Left cardiac atrium (tissue), 4 donors: ENCODE data around the gene SFMBT2. TPM values are rescaled to one million over a fixed set of nuclear protein-coding genes. Genes with fewer than 3 reads are reported as not detected.
"Not testable (repeated sequence)": the region's sequence is repeated elsewhere in the genome, so short reads cannot be mapped to it uniquely, and the experiment has no call there.

ENCODE experiments used
- ATAC-seq, 2 donors: fragments of 200-7000 bp; cut with Tn5 transposase; one replicate each; pipeline ENCODE4 v1.9.1; 2020; ENCODE audit warnings: mild to moderate bottlenecking in 2 of 2, moderate library complexity in 2 of 2
- DNase-seq: peaks from one replicate; pipeline ENCODE4 v3.0.0-alpha.2; 2020
- intact Hi-C, 2 donors: fragments of 100-400 bp; cut with DNase I; formaldehyde crosslinking; loops; one replicate each; pipeline versions ENCODE4 v1.14.1 to v1.15.1; 2022 to 2023
- total RNA-seq, 2 donors: library from RNA; stranded (reverse); fragmentation: NEBNext Ultra II Directional; extraction: Animal tissue kit (Norgen Biotek cat#: 25700); gene quantifications; one replicate each; pipeline ENCODE4 v1.2.1, GENCODE V29; 2021
- donor health status: DM: no; HTN: yes; CAD: no.
- donor health status: DM: no; HTN: yes; CAD: no; lungs with severe emphysema.
- donor health status: DM: yes; HTN: yes; CAD: no.
- donor health status: Dilated cardiomyopathy.

The SFMBT2 gene
- total RNA-seq, 2 donors from 2014 or later, result 9.9 to 11.4 TPM

DNA sequence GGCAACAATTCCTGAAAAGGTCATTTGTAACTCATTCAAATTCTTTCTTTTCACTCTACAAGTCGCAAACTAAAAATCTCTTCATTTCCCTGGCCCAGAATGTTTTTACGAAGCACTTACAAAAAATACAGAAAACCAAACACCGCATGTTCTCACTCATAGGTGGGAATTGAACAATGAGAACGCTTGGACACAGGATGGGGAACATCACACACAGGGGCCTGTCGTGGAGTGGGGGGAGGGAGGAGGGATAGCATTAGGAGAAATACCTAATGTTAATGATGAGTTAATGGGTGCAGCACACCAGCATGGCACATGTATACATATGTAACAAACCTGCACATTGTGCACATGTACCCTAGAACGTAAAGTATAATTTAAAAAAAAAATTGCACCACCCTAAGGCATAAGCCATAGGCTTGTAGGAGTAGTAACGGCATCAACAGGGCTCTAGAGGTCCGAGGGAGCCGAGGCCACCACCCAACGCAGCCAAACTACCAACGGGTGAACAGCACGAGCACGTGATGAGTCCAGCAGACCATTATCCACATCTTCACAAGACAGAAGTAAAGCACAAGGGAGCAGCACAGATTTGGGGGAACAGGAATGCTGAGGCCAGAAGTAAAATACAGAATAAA, 98.9 kb downstream of the SFMBT2 start:
- DNase-seq, intact Hi-C loops, ATAC-seq: not testable (repeated sequence)

DNA sequence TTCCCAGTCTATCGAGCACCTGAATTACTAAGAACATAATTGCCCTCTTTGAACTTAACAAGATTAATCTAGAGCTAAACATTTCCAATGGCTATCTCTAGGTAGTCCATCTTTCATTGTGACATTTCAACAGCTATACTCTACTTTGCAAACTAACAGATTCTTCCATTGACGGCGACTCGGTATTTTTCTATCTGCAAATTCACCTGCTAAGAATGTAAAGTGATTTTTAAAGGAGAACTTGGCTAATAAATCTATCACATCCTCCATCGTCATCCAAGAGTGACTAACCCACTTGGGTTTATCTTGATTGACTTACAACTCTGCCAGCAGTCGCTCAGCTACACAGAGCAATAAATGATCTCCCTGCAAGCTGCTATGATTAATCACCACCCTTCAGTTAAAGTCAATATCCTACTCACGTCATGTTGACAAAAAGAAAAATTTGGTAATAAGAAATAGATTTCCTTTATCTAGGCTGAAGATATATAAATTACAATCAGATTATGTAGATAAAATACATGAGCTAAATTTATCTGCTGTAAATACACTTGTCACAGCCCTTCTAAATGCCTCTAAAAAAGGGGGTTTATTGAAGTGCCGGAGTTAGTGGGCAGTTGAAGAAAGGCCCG, 99.5 kb downstream of the SFMBT2 start:
- ATAC-seq (peak in 1 of 2 donors; percentile 62), DNase-seq (no peak)
- intact Hi-C loops, result no loop called here

DNA sequence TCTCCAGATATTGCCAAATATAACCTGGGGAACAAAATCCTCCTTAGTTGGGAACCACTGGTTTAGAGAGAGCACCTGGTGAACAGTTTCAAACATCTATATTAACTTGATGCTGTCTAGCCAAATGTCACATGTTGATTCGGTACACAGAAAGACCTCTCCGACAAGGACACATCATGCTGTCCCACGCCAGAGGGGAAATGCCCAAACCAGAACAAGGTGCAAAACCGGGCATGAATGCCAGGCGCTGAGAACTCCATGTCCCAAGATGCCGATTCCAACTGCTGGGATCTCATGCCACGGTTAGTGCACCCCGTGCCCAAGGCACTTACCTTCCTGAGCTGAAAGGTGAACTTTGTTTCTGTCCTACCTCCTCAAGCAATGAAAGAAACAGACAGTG, 100.8 kb downstream of the SFMBT2 start:
- intact Hi-C loops, result no loop called here
- peak; percentile 45 for DNase-seq
- ATAC-seq, result peak; percentile 66 to 83

DNA sequence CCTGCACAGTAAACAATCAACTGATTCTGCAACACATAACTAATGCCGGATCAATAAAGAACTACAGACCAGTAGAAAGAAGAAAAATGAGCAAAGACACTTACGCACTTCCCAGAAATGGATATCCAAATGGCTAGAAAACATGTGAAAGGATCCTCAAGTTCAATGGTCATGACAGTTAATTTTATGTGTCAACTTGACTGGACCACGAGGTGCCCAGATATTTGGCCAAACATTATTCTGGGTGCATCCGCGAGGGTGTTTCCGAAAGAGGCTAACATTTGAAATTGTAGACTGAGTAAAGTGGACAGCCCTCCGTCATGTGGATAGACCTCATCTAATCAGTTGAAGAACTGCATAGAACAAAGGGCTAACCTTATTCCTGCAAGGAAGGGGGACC, 102.0 kb downstream of the SFMBT2 start:
- DNase-seq, result no peak
- intact Hi-C loops, result no loop called here
- no peak for ATAC-seq

DNA sequence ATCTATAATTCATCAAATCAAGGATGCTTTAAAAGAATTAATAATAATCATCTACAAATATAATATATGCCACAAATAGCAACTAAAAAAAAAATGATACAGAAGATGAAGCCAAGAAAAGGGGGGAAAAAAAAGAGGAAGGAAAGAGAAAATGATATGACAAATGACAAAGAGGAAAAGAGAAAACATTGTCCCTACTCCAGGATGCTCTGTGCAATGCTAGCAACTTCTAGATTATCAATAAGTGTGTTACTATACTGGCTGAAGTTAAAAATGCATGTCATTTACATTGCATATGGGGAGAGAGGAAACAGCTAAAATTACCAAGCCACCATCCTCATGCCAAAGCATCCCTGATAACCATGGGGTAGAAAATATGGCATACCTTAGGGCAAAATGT, 104.2 kb downstream of the SFMBT2 start:
- DNase-seq (no peak), ATAC-seq (no peak)

DNA sequence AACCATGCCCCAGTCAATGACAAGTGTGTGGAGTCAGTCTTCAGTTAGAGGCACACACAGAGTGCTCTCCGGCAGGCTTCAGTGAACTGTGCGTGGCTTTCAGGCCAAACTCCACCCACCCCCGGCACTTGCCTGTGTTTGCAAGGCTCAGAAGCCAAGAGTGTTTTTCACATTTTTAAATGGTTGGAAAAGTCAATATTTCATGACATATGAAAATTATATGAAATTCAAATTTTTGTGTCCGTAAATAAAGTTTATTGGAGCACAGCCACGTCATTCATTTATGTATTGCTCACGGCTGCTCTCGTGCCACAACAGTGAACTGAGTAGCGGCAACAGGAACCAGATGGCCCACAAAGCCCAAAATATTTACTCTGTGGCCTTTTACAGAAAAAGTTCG, 104.7 kb downstream of the SFMBT2 start:
- DNase-seq (no peak), ATAC-seq (no peak)
- intact Hi-C loops, result no loop called here

More for the DNA sequence above, 104.2 kb downstream of the SFMBT2 start:
- intact Hi-C loops, result no loop called here

DNA sequence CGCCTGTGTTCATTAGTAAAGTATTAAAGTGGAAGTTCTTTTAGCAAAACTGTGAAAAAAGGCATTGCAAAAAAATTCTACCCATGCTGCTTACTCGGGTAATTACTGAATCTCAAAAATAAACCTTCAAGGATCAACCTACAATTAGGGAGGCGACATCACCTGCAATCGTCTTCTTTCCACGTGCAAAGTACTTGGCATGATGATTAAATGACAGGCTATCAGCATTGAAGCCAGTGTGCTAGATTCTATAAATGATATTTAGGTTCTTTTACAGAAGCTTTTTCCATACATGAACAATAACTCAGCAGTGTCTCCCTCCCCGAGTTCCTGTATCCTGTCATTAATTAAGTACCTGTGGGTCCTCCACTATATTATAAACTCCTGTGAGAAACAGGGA, 105.8 kb downstream of the SFMBT2 start:
- DNase-seq, result no peak
- intact Hi-C loops, result no loop called here

DNA sequence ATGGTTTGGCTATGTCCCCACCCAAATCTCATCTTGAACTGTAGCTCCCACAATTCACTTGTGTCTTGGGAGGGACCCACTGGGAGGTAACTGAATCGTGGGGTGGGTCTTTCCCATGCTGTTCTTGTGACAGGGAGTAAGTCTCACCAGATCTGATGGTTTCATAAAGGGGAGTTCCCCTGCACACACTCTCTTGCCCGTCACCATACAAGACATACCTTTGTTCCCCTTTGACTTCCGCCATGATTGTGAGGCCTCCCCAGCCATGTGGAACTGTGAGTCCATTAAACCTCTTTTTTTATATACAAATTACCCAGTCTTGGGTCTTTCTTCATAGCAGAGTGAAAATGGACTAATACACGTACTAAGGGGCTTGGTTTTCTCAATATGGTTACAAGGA, 106.7 kb downstream of the SFMBT2 start:
- intact Hi-C loops, result no loop called here
- DNase-seq, result no peak

More for the DNA sequence above, 105.8 kb downstream of the SFMBT2 start:
- no peak for ATAC-seq

DNA sequence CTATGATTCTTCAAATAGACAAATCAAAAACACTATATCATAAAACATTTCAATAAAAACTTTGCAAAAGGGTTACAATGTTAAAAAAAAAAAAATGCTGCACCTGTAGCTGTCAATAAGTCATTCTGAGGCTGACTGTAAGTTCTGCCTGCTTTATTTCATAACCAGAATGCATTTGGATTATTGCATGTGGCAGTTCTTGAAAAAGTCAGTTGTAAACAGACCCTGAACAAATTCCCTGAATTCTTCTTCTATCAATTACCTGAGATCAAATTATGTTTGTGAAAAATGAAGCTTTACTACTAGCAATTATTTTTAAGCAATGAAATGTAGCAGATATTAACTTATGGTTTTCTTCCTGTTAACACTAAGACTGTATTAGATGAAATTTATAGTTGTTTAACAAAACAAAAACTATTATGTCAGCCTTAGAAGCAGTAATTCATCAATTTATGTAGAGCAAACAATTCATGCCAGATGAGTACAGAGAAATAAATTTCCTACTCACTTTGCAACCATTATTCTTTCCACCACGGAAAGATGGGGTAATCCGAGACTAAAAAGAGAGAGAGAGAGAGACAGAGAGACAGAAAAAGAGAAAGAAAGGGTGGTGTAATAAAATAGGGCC, 107.8 kb downstream of the SFMBT2 start:
- intact Hi-C loops, result no loop called here
- DNase-seq (no peak), ATAC-seq (no peak)

More for the DNA sequence above, 106.7 kb downstream of the SFMBT2 start:
- no peak for ATAC-seq

DNA sequence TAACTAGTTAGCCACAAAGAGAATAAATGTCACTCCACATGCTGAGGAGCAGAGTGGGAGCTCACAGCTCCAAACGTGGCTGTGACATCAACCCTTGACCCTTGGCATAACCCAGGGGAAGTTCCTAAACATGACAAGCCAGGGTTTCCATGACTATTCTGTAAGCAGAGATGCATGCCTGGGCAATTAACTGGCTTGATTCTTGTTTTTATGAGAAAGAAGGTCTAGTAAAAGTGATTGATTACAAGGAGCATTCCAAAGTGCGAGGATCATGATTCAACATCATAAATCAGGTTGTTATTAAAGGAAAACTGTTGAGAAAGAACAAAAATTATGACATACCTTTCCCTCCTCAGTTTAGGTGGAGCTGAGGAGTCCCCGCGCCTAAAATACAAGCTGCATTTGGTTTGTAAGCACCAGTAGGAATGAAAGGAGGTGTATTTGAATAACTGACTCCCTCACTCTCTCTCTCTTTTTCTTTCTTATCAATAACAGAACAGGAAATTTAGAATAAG, 108.4 kb downstream of the SFMBT2 start:
- ATAC-seq, result no peak

DNA sequence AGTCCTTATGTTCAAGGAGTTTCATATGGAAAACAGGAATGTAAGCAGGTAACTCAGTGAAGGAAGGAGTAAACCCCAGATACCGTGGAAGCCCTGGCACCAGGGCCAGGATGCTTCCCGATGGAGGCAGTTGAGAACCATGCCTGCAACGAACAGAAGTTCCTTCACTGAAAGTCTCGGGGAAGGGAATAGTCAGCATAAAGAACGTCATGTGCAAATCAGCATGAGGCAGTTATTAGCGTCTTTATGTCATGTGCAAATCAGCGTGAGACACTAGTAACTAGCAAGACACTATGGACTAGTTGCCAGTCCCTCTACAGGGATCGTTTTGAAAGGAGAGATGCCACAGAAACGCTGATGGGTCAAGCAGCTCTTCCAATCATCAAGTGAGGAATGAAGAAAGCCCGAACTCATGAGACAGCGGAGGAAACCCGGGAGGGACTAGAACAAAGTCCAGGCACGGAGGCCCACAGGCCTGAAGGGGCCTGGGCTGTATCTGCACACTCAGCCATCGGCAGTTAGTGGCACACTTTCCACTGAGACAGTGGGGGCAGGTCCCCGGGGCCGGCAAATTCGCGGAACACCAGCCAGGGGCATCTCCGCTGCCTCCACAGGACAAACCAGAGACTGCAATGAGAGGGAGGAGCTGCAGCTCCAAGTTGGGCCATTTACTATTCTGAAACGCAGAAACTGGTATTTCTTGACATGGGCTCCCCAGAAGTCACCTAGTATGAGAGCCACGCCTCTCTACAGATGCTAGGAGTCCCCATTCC, 109.6 kb downstream of the SFMBT2 start:
- intact Hi-C loops, result no loop called here
- peak; percentile 32 for DNase-seq
- ATAC-seq, result peak; percentile 45 to 48

More for the DNA sequence above, 108.4 kb downstream of the SFMBT2 start:
- DNase-seq, result no peak
- intact Hi-C loops, result no loop called here

DNA sequence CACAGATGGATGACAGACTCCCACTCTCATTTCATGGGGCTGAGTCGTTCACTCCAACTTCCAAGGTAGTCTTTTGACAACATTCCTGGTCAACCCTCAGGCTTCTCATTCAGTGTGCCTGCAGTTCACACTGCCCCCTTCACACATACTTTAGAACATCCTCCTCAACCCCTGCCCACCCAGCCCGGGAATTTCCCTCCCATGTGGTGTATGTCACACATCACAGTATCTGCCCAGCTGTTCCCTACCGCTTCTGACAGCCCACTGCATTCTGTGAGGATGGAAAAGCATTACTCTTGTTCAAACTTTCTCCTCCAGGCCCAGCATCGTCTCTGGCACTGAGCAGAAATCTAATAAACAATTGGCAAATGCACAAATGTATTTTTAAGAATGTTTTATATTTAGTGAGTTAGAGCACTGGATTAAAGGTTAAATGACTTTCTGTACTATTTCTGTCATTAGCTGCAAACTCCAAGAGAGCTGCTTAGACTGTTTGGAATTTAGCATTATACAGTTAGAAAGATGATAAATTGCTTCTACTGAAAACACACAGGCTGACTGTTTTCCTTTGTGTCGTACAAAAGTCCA, 110.4 kb downstream of the SFMBT2 start:
- peak; percentile 62 to 64 for ATAC-seq
- intact Hi-C loops, result no loop called here
- no peak for DNase-seq

DNA sequence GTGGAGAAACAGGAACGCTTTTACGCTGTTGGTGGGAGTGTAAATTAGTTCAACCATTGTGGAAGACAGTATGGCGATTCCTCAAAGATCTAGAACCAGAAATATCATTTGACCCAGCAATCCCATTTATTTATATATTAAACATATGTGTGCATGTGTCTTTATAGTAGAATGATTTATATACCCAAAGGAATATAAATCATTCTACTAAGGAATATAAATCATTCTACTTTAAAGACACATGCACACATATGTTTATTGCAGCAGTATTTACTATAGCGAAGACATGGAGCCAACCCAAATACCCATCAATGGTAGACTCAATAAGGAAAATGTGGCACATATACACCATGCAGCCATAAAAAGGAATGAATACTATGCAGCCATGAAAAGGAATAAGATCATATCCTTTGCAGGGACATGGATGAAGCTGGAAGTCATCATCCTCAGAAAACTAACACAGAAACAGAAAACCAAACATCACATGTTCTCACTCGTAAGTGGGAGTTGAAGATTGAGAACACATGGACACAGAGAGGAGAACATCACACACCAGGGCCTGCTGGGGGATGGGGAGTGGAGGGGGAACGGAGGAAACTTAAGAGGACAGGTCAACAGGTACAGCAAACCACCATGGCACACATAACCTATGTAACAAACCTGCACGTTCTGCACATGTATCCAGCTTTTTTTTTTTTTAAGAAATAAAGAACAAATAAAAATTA, 111.1 kb downstream of the SFMBT2 start:
- intact Hi-C loops, ATAC-seq: not testable (repeated sequence)

DNA sequence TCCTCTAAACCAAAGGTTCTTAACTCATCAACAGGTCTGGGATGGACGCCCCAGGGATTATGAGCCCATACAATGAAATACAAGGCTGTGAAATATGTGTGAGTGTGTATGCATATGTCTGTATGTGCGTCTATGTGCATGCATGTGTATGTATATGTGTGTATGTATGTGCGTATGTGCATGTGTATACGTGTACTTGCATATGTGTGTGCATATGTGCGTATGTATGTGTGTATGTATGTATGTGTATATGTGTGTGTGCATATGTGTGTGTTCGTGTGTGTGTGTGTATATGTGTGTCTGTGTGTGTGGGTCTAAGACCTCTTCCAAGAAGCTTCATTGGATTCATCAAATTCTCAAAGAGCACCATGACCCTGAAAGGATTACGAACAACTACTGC, 112.3 kb downstream of the SFMBT2 start:
- DNase-seq, result no peak
- no peak for ATAC-seq
- intact Hi-C loops, result no loop called here

More for the DNA sequence above, 111.1 kb downstream of the SFMBT2 start:
- DNase-seq, result not testable (repeated sequence)

DNA sequence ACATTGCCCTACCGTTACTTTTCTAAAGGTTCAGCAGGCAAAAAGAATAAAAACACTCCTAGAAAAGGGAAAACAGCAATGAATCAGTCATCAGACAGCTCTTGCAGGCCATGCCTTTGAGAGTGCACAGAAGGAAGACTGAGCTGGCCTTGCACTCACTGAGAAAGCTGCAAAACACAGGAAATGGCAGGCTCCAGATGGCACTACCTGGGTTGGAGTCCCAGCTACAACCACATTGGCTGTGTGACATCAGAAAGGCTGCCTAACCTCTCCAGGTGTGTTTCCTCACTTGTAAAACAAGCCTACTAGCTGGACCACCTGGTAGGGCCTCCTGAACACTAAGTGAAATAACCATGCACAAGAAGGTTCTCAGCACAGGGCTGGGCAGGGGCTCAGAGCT, 113.7 kb downstream of the SFMBT2 start:
- intact Hi-C loops, result no loop called here
- DNase-seq (no peak), ATAC-seq (no peak)

DNA sequence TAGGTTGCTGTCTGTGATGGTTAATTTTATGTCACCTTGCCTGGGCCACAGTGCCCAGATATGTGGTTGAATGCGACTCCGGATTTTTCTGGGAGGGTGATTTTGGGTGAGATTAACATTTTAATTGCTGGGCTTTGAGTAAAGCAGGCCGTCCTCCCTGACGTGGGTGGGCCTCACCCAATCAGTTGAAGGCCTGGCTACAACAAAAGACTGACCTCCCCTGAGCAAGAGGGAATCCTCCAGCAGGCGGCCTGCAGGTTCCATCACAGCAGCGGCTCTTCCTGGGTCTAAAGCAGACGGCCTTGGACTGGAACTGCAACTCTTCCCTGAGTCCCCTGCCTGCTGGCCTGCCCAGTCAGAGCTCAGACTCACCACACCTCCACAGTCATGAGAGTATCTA, 114.2 kb downstream of the SFMBT2 start:
- intact Hi-C loops, result no loop called here
- no peak for ATAC-seq

DNA sequence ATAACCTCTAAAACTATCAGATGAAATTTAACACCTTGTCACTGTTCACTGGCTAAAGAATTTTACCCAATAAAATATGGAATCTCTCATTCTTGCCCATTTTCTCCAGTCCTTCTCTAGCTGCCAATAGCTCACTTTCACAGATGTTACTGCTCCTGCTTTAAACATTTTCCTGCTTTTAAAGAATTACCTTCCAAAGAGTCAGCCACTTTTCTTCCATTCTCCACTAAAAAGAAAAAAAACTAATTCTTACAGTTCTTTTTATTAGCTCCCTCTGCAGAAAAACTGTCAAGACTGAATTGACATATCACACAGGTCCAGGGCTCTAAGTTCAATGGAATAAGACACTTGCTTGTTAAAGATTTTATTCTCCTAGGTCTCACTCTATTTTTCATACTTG, 114.8 kb downstream of the SFMBT2 start:
- ATAC-seq, result no peak
- intact Hi-C loops, result no loop called here

More for the DNA sequence above, 114.2 kb downstream of the SFMBT2 start:
- no peak for DNase-seq

DNA sequence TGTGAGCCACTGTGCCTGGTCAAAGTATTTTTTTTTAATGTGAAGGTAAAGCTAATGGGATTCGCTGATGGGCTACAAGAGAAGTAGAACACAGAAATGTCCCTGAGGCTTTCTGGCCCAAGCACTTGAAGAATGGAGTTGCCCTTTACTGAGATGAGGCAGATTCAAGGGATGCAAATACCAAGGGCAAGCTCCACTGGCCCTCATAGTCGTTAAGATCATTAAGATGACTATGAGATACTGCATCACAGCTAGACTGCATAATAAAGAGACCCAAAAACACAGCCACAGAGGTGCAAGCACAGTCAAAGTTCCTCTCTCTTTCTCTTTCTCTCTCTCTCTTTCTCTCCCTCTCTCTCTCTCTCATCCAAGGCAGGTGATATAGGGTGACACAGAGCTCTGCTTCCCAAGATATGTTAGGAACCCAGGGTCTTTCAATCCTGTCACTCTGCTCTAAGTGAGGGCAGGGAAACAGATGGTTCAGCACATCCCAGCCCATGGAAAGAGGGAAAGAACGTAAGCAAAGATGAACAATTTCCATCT, 117.4 kb downstream of the SFMBT2 start:
- intact Hi-C loops, result no loop called here
- no peak for ATAC-seq
- no peak for DNase-seq

More for the DNA sequence above, 114.8 kb downstream of the SFMBT2 start:
- DNase-seq, result no peak
